Esophagus muscularis mucosa (tissue), 3 donors: ENCODE data around the gene ARHGDIA.

ENCODE experiments used
- POLR2A ChIP-seq: fragments of 450-650 bp; IDR thresholded peaks from one replicate; pipeline ENCODE4 v1.6.1; 2017; ENCODE audit warnings: antibody characterized with exemption, moderate library complexity, mild to moderate bottlenecking, low read depth
- POLR2AphosphoS5 ChIP-seq, 2 donors: sonication (generic); formaldehyde crosslinking; IDR thresholded peaks; one replicate each; pipeline ENCODE4 v1.6.1; 2017; ENCODE audit warnings: antibody characterized with exemption in 2 of 2
- TF ChIP-seq, protein P1 (sequence below), 3 experiments: fragments of 200-600 bp in 2 of 3; fragments of 450-650 bp in 1 of 3; sonication (generic) in 2 of 3; IDR thresholded peaks; one replicate each; pipeline ENCODE4 v1.5.1; 2017 to 2019; ENCODE audit warnings: antibody characterized with exemption in 3 of 3, mild to moderate bottlenecking in 2 of 3, moderate library complexity in 1 of 3

DNA sequence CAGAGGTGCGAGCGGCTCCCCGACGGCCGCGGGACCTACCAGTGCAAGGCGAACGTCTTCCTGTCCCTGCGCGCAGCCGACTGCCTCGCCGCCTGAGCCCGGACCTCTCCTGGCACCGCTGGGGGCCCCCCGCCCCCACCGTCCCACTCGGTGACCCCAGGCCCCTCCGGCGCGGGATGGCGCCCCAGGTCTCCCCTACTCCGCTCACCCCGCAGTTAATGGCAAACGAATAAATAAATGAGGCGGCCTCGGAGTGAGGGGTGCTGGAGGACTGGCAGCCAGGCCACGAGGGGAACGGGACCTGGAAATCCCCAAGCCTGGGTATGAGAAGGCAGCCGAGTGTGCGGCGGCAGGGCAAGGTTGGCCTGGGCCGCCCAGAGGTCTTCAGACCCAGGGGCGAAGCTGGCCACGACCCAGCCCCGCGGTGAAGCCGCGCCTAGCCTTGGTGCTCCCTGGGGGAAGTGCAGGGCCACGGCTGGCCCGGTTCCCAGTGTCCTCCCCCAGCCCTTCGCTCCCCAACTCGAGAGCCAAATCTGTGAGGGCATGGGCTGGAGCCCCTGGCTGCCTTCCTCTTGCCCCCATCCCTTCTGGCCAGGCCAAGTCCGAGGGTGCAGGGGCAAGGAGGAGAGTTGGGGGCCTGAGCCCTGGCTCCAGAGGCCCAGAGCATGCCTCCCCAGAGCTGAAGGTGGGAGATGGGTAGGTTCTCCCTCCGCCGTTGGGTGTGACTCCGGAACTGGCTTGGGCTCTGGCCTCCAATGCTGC lies 31.7 kb upstream of the ARHGDIA start:
- TF ChIP-seq, protein P1, sequence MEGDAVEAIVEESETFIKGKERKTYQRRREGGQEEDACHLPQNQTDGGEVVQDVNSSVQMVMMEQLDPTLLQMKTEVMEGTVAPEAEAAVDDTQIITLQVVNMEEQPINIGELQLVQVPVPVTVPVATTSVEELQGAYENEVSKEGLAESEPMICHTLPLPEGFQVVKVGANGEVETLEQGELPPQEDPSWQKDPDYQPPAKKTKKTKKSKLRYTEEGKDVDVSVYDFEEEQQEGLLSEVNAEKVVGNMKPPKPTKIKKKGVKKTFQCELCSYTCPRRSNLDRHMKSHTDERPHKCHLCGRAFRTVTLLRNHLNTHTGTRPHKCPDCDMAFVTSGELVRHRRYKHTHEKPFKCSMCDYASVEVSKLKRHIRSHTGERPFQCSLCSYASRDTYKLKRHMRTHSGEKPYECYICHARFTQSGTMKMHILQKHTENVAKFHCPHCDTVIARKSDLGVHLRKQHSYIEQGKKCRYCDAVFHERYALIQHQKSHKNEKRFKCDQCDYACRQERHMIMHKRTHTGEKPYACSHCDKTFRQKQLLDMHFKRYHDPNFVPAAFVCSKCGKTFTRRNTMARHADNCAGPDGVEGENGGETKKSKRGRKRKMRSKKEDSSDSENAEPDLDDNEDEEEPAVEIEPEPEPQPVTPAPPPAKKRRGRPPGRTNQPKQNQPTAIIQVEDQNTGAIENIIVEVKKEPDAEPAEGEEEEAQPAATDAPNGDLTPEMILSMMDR (IDR thresholded peaks at IDR 0.05) = no peak
- no peak for TF ChIP-seq POLR2A
- TF ChIP-seq POLR2AphosphoS5 (IDR thresholded peaks at IDR 0.05) = no peak
